ENCODE measurements around the gene BANP.

- TF ChIP-seq POLR2A (IDR thresholded peaks at IDR 0.05; ENCODE audit: low read length) (no peak), GATA1 (IDR thresholded peaks at IDR 0.05; ENCODE audit: low read depth, low read length) (no peak)
Observed at GRCh38 chr16:88070341-88070740, 119.1 kb downstream of the BANP start.

All from erythroblast (primary cell).